GM18511 (cell line): ENCODE measurements around the gene EMC8.
"Not testable (repeated sequence)": the region's sequence is repeated elsewhere in the genome, so short reads cannot be mapped to it uniquely, and the experiment has no call there.

Experiments
- ATAC-seq: cut with Tn5 transposase; IDR thresholded peaks from one replicate; pipeline ENCODE4 v1.9.1; 2021; ENCODE audit warnings: mild to moderate bottlenecking, moderate library complexity; ENCODE audit not compliant: unreplicated experiment

EMC8 gene

DNA sequence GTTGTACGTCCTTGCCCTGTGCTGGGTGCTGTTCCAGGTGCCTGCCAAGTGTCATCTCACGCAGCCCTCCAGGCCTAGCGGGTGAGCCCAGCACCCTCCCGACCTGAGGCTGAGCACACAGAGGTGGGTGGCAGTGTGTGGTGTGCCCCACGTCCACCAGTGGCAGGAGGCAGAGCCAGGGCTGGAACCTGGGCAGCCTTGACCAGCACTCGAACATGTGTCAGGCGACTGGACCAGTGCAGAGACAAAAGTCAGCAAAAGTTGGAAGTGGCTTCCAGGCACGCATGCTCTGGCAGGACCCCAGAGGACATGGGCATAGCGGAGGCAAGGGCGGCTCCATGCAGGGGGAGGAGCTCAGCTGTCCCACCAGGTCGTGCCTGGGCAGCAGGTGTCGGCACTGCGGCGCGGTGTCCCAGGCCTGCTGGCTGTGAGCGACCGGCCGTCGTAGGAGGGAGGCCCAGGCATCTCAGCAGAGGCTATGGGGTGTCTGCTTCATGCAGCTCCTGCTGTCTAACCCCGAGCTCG is 35.9 kb upstream of the EMC8 start:
- ATAC-seq: no peak

DNA sequence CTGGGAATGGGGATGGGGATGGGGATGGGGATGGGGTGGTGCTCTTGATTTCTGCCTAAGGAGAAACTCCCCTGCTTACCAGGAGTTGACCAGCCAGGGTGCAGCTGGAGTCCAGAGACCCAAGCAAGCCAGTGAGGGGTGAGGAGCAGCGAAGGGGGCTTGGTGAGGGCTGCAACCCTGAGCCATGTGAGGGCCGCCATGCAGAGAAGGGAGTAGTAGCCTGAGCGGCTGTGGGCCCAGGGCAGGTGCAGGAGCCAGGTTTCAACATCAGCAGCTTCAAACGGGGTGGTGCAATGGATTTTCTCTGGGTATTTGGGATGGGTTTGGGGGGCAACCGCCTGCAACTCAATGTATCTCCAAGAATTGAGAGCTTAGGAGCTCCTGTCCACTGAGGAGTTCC is 35.4 kb upstream of the EMC8 start:
- no peak for ATAC-seq

DNA sequence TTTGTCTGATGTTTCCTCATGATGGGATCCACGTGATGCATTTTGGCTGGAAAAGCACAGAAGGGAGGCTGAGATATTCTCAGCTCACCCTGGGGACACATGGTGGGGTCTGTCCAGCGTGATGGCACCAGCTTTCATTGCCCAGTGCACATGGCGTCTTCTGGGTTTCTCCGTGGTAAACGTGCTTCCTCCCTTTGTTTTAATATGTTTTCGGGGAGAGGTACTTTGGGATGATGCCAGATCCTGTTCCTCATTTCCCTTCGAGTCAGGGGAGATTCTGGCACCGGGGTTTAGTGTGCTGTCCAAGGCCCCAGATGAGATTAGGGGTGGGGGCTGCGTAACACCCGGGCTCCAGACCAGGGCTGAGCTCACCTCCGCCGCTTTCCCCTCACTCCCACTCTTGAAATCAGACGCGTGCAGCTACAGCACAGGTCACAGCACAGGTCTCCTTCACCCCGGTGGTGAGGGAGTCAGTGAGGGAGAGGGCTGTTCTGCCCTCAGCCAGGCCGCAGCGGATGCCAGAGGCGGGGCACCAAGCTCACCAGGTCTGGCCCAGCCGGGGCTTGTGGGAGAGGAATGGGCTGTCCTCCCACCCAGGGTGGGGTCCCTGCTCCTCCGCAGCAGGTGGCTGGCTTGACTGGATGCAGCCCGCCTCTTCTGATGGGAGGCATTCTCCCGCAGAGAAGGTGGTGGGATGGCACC is 34.0 kb upstream of the EMC8 start:
- no peak for ATAC-seq

DNA sequence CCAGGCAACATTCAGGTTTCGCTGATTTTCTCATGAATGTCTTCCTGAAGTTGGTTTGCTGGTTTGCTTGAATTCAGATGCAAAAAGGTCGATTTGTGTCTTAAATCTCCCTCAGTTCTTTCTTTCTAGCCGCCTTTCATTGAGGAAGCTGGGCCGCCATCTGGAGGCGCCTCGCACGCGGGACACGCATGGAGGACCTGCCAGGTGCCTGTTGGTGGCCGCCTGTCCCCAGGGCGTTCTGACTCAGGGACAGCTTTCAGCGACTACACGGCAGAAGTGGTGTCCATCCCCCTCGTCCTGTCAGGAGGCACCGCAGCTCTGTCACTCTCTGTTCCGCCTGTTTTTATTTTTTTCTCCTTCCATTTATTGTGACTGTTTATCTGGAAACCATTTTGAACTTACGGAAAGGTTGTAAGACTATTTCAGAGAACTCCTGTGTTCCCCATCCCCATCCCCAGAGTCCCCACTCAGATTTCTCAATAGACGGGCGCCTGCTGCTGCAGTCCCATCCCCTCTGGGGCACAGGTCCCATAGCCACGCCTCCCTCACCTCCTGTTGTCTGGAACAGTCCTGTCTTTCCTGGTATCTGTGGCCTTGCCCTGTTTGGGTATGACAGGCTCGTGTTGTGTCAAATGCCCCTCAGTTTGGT is 33.4 kb upstream of the EMC8 start:
- no peak for ATAC-seq

DNA sequence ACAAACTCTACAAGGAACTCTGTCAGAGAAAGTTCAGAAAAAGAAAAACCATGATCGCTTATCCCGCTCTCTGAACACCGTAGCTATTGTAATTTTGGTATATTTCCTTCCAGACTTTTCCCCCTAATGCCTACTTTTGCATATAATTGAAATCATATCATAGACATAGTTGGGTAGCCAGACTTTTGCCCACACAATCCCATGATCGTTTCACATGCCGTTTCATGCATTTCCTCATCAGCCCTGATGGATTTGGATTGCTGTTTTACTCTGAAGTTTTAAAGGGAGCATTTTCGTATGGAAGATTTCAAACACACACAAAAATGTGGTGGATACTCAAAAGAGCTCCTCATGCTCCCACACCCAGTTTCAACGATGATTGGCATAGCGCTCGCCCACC is 31.5 kb upstream of the EMC8 start:
- no peak for ATAC-seq

DNA sequence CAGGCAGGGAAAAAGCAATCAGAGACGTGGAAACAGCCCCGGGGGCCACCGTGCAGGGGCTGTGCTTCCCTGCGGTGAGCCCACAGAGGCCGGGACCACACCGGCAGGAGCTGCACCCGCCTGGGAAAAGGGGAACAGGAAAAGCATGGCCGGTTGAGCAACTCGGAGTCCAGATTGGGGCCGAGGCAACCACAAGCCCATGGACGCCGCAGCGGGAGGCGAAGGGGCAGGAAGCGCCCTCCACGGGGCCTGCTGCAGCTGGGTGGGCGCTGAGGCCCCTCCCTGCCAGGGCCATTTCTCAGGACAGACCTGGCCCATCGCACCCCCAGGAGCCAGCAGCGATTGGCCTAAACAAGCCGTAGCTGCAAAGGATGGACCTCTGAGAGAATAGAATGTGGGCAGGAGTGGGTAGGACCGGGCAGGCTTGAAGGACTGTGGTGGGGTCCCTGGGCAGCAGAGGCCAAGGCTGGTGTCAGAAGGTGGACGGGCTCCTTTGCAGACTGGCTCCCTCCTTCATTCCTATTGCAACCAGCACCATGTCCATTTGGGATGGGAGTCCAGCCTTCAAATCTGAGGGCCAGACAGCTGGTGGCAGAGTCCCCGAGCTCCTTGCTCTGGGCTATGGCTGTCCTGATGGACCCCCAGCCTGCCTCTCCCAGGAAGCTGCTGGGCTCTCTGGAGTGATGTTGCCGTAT is 30.6 kb upstream of the EMC8 start:
- no peak for ATAC-seq

DNA sequence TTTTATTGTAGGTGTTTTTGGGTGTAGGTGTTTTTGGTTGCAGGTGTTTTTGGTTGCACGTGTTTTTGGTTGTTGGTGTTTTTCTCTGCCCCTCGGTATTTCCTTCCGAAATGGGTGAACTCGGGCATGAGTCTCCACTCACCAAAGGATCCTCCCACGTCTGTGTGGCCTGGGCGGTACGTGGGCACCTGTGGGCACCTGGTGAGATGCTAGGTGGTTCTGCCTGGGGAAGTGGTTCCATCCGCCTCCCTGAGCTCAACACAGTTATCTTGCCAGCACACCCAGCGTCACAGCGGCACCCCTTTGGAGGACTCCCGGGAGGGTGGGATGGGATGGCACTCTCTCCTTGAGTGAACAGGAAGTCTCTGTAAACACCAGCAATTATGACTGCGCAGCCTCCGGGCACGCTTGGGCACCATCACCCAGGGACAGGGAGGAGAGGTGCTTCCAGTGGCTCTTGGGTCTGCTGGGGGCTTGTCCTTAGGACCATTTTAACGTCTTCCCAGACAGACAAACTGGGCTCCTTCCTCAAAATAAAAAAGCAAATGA is 29.9 kb upstream of the EMC8 start:
- ATAC-seq: no peak

DNA sequence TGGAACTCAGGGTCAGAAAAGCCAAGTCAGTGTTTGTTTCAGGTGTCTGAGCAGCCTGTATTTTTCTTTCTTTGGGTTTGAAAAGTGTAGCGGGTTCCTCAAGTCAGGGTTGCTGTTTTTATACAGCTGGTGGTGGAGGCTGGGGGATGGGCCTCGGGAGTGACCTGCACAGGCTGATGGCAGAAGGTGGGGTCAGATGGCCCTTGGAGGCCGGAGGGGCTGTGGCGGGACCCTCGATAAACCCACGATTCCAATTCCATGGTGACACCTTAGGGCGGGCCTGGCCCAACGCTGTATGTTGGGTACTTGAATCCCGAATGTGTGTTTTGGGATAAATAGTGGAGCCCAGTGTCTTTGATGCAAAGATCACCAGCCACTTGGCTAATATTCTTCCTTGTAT is 28.8 kb upstream of the EMC8 start:
- no peak for ATAC-seq

DNA sequence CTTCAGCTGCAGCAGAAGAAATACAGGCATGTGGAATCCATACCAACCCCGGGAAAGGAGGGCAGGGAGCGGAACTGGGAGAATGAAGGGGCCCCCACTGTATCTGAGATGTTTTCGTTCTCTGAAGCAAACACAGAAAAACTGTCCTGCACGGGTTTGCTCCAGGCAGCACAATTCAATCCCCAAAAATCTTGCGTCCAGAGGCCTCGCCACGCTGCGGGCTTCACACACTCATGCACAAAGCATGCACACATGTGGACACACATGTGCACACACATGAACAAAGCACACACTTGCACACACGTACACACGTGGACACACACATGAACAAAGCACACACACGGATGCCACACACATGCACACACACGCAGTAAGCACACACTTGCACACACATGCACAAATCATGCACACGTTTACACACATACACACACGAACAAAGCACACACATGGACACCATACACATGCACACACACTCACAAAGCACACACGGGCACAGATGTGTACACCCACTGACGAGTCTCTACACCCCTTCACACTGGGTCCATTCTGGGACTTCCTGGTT is 27.4 kb upstream of the EMC8 start:
- ATAC-seq: no peak

DNA sequence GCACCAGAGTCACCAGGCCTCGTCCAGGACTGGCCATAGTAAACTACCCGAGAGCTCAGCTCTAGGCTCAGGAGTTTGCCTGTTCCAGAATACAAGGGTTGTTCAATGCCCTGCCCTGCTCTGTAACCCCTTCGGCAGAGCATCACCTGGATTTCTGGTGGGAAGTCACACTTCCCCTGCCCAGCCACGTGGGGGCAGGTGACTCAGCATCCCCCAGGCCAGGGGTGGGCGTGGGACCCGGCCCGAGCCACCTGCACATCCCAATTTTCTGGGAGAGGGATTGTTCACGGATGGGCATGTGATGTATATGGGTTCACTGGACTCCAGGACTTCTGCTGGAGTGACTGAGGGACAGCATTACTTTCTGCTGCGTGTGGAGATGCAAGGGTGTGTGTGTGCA is 26.0 kb upstream of the EMC8 start:
- no peak for ATAC-seq

DNA sequence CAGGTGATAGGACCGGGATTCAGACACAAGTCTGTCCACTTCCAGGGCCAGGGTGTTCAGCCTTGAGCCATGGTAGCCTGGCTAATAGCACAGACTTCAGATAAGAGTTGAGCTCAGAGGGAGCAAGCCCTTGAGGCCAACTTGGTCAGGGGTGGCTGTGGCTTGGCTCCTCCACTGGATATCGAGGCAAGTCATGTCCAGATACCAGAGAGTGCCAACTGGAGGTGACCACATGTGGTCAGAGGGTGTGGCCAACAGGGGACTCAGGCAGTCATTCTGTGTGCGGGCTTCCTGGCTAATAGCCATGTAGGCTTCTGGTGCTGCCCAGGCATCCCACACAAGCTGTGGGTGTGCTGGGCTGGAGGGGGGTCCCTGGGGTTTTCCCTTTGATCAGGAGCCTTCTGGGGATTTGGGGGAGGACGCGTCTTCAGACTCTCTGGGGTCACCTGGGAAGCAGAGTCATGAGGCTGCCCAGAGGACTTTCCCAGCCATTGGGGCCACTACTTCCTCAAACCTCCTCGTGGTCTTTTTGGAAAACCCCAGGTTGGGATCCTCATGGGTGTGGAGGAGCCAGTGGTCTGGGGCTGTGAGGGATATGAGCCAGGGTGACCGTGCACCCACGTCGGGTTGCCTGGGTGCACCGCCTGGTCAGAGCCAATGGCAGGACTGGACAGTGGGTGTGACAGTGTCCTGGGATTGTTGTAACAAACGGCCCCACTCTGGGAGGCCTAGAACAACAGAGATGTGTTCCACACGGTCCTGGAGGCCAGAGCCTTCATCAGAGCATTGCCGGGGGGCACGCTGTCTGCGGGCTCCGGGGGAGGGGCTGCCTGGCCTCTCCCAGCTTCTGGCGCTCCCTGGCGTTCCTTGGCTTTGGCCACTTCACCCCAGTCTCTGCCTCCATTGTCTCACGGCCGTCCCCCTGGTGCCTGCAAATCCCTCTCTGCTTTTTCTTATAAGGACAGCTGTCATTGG is 25.1 kb upstream of the EMC8 start:
- ATAC-seq: no peak

DNA sequence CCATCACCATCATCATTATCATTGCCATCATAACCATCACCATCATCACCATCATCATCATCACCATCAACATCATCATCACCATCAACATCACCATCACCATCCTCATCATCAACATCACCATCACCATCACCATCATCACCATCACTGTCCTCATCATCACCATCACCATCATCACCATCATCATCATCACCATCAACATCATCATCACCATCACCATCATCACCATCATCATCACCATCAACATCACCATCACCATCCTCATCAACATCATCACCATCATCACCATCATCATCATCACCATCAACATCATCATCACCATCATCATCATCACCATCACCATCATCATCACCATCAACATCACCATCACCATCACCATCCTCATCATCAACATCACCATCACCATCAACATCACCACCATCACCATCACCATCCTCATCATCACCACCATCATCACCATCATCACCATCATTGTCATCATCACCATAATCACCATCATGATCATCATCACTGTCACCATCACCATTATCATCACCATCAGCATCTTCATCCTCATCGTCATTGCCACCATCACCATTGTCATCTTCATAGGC is 24.1 kb upstream of the EMC8 start:
- ATAC-seq: no peak

DNA sequence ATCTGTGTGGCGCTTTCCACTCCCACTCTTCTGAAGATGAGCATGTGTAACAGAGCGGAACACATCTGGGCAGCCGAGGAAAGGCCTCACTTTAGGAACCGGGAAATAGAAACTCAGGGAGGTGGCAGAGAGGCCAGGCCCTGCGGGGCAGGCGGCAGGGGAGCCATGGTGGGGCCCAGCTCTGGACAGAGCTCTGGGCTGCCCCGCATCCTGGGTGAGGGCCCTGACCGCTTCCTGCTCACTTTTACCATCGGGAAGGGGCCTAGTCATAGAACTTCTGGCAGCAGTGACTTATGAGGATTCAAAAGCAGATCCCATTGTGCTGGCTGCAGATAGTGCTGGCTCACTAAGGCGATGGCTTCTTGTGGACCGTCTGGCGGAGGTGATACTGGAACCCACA is 22.8 kb upstream of the EMC8 start:
- ATAC-seq: no peak

DNA sequence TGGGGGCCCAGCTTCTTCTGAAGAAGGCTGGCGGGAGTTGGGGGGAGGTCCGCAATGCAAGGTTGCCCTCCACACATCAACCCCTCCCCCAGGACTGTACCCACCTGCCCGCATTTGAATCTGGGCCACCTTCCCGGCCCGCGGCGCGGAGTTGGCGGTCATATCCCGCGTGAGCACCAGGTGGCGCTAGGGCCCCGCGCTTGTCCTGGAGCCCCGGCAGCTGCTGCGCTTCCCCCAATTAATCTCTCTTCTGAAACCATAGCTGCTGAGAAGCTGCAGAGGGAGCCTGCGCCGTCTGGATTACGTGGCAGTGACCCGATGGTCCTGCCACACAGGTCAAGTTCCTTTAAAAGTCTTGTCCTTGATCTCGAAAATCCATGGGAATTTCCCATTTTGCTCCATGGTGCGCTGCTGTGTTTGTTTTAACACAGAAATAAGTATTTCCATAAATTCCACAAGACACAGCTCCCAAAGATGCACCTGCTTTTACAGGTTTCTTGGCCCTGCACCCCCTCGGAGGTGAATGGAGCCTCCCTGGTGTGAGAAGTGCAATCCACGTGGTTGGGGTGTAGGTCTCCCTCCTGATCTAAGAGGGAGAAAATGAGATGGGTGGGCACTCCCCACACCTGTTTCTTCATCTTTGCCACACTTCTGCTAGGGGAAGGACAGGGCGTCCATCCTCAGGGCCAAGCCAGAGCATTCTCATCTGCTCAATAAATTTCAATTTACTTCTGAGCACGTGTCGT is 22.2 kb upstream of the EMC8 start:
- peak; percentile 70 for ATAC-seq

DNA sequence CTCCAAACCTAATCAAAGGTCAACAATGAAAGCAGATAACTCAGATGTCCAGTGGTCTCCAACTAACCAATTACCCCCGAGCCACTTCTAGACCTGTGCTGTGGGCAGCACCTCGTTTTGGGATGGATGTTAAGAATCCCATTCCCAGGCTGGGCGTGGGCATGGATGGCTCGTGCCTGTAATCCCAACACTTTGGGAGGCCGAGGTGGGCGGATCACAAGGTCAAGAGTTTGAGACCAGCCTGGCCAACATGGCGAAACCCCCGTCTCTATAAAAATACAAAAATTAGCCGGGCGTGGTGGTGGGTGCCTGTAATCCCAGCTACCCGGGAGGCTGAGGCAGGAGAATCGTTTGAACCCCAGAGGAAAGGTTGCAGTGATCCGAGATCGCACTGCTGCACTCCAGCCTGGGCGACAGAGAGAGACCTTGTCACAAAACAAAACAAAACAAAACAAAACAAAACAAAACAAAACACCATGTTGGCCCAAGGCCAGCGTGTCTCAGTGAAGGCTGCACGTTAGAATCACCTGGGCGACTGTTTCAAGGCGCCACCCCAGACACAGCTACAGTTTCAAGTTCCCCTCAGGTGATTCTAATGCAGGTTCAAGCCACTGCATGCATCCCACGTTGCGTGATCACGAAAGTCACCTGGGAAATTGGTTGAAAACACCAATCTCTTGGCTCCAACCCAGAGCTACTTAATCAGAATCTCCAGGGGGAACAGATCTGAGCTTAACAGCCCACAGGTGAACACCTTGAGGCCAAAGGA is 21.4 kb upstream of the EMC8 start:
- ATAC-seq: no peak

DNA sequence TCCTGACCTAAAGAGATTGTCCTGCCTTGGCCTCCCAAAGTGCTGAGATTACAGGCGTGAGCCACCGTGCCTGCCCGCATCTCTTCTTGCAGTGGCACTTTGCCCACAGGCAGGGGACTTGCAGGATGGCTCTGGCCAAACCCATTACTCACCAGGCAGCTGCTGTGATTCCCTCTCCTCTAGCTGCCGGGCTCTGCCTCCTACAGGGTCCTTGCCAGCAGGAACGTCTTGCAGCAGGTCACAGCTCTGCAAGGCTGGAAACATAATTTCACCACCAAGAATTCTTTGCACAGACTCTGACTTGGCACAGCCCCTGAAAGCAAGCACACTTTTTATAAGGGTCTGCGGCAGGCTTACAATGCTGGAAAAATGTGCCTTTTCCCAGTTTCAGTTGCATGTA is 20.4 kb upstream of the EMC8 start:
- ATAC-seq: no peak

DNA sequence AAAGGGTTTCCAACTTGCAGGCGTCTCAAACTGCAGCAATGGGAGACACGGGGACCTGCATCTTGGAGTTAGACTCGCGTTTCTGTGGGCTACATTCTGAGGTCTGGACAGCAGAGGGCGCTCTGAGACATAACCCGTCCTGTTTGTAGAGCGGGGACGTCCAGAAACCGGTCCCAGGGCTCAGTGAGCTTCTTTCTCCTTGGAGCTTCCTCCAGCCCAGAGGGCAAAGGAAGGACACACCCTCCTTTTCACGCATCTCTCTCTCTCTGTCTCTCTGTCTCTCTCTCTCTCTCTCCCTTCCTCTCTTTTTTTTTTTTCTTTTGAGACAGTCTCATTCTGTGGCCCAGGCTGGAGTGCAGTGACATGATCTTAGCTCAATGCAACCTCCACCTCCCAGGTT is 19.9 kb upstream of the EMC8 start:
- ATAC-seq: no peak

DNA sequence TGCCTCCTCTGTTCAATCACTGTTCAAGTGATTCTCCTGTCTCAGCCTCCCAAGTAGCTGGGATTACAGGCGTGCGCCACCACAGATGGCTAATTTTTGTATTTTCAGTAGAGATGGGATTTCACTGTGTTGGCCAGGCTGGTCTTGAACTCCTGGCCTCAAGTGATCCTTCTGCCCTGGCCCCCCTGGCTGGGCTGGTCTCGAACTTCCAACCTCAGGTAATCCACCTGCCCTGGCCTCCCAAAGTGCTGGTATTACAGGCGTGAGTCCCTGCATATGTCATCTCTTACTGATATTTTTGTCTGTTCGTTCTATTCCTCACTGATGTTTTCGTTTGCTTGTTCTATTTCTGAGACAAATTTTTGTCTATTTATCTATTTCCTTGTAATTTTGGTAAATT is 17.9 kb upstream of the EMC8 start:
- not testable (repeated sequence) for ATAC-seq
